GM19238 (cell line): ENCODE measurements around the gene IDH3G.

Source experiments
- DNase-seq: peaks from one replicate; pipeline ENCODE4 v3.0.0; 2011; ENCODE audit warnings: low spot score; ENCODE audit not compliant: insufficient read length

IDH3G gene

GRCh38 chrX:153736071-153736820, 57.9 kb downstream of the IDH3G start:
- no peak for DNase-seq
